ENCODE results near the gene CWC22. TPM values are rescaled to one million over a fixed set of nuclear protein-coding genes. Genes with fewer than 3 reads are reported as not detected.

Gene CWC22
- total RNA-seq, 2 donors from 2014 or later = 16.3 to 17.8 TPM

GRCh38 chr2:179953359-179953758 is 53.7 kb downstream of the CWC22 start:
- Histone ChIP-seq H3K36me3 (no peaks in the 10 kb centered on the region), H3K4me1 (replicated peaks) (no peaks in the 10 kb centered on the region), H3K27ac (no peak overlapping the region), H3K9me3 (no peaks in the 10 kb centered on the region), H3K4me3 (no peak overlapping the region), H3K27me3 (replicated peaks; ENCODE audit: insufficient read depth) (no peaks in the 10 kb centered on the region)
- TF ChIP-seq CTCF (IDR thresholded peaks at IDR 0.05) (no peak), POLR2AphosphoS5 (IDR thresholded peaks at IDR 0.05) (no peak), POLR2A (IDR thresholded peaks at IDR 0.05) (no peak)
- WGBS = 92% methylated on average over 1 of the region's 1 CpG
- DNase-seq (ENCODE audit: low spot score) = no peak
- intact Hi-C loops (cut with DNase I) = no loop called here

GRCh38 chr2:179952658-179953057 is 54.4 kb downstream of the CWC22 start:
- 92% methylated on average over 2 of the region's 2 CpGs for WGBS
- Histone ChIP-seq H3K4me3 (no peak overlapping the region), H3K36me3 (no peaks in the 10 kb centered on the region), H3K9me3 (no peaks in the 10 kb centered on the region), H3K27me3 (replicated peaks; ENCODE audit: insufficient read depth) (no peaks in the 10 kb centered on the region), H3K4me1 (replicated peaks) (no peaks in the 10 kb centered on the region), H3K27ac (no peak overlapping the region)
- TF ChIP-seq POLR2A (IDR thresholded peaks at IDR 0.05) (no peak), CTCF (IDR thresholded peaks at IDR 0.05) (no peak), POLR2AphosphoS5 (IDR thresholded peaks at IDR 0.05) (no peak)
- intact Hi-C loops (cut with DNase I) = no loop called here
- DNase-seq (ENCODE audit: low spot score) = no peak

DNA sequence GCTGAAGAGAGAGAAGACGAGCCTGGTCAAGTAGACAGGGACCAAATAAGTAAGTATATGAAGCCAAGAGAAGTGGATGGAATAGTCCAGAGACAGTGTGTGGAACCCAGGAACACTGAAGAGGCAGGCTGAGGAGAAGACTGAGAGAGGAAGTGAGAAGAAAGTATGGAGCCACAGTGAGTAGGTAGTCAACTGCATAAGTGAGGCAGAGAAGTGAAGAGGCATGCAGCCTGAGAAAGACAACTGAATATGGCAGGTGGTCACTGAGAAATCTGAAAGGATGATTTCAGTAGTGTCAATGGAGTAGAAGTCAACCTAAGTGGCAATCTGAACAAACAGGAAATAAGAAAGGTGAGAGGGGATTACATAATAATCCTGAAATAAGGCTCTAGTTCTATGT is 55.4 kb downstream of the CWC22 start:
- H3K27me3 ChIP-seq (replicated peaks; ENCODE audit: insufficient read depth) = no peaks in the 10 kb centered on the region
- no peak for DNase-seq (ENCODE audit: low spot score)
- no peaks in the 10 kb centered on the region for H3K4me1 ChIP-seq (replicated peaks)
- H3K36me3 ChIP-seq = no peaks in the 10 kb centered on the region
- H3K9me3 ChIP-seq = no peaks in the 10 kb centered on the region
- intact Hi-C loops (cut with DNase I) = no loop called here
- WGBS = 93% methylated on average over 1 of the region's 1 CpG
- no peak overlapping the region for H3K27ac ChIP-seq
- TF ChIP-seq POLR2A (IDR thresholded peaks at IDR 0.05) = no peak
- TF ChIP-seq CTCF (IDR thresholded peaks at IDR 0.05) = no peak
- no peak for TF ChIP-seq POLR2AphosphoS5 (IDR thresholded peaks at IDR 0.05)
- no peak overlapping the region for H3K4me3 ChIP-seq

- no peaks in the 10 kb centered on the region for H3K4me1 ChIP-seq (replicated peaks)
- intact Hi-C loops (cut with DNase I) = no loop called here
- DNase-seq (ENCODE audit: low spot score) = no peak
- no peak overlapping the region for H3K4me3 ChIP-seq
- H3K27ac ChIP-seq = no peak overlapping the region
- H3K27me3 ChIP-seq (replicated peaks; ENCODE audit: insufficient read depth) = no peaks in the 10 kb centered on the region
- 97% methylated on average over 5 of the region's 5 CpGs for WGBS
- TF ChIP-seq POLR2AphosphoS5 (IDR thresholded peaks at IDR 0.05) (no peak), POLR2A (IDR thresholded peaks at IDR 0.05) (no peak), CTCF (IDR thresholded peaks at IDR 0.05) (no peak)
- no peaks in the 10 kb centered on the region for H3K36me3 ChIP-seq
- no peaks in the 10 kb centered on the region for H3K9me3 ChIP-seq
Measured at GRCh38 chr2:179950391-179950790, 56.7 kb downstream of the CWC22 start.

DNA sequence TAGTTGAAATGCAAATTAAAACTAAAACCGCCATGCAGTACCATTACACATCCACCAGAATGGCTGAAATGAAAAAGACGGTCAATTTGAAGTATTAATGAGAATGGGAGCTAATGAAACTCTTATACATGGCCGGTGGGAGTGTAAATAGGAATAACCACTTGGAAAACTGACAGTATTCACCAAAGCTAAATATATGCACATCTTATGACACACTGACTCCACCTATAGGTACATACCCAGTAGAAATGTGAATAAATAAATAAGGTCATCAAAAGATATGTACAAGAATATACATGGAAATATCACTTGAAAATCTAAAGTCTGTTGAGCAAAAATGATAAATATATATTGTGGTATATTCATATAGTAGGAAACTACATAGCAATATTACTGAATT is 57.7 kb downstream of the CWC22 start:
- H3K36me3 ChIP-seq = no peaks in the 10 kb centered on the region
- TF ChIP-seq CTCF (IDR thresholded peaks at IDR 0.05) = no peak
- TF ChIP-seq POLR2A (IDR thresholded peaks at IDR 0.05) = no peak
- TF ChIP-seq POLR2AphosphoS5 (IDR thresholded peaks at IDR 0.05) = no peak
- no peaks in the 10 kb centered on the region for H3K4me1 ChIP-seq (replicated peaks)
- no peak for DNase-seq (ENCODE audit: low spot score)
- H3K4me3 ChIP-seq = no peak overlapping the region
- no peak overlapping the region for H3K27ac ChIP-seq
- WGBS = 65% methylated on average over 3 of the region's 3 CpGs
- no peaks in the 10 kb centered on the region for H3K27me3 ChIP-seq (replicated peaks; ENCODE audit: insufficient read depth)
- intact Hi-C loops (cut with DNase I) = no loop called here
- no peaks in the 10 kb centered on the region for H3K9me3 ChIP-seq

Measured in prostate gland (tissue), 2 donors.